Smooth muscle cell (in vitro differentiated cells): ENCODE results near the gene TMEM244. TPM values are rescaled to one million over a fixed set of nuclear protein-coding genes. Genes with fewer than 3 reads are reported as not detected.

ENCODE experiments used
- DNase-seq: peaks from one replicate; lab custom pipeline; 2025; ENCODE audit not compliant: unreplicated experiment; lab: John Stamatoyannopoulos, UW
- H2AFZ ChIP-seq: fragments of 200-600 bp; sonication (generic); 2 replicates; pipeline ENCODE4 v1.6.0; 2016; ENCODE audit warnings: antibody characterized with exemption, low read depth, mild to moderate bottlenecking
- H3F3A ChIP-seq: fragments of 200-600 bp; sonication (generic); 2 replicates; pipeline ENCODE4 v1.6.0; 2017; ENCODE audit warnings: antibody characterized with exemption, low read depth
- H3K27ac ChIP-seq: fragments of 200-600 bp; sonication (generic); 2 replicates; pipeline ENCODE4 v1.5.1; 2016; ENCODE audit warnings: low read depth, mild to moderate bottlenecking
- H3K27me3 ChIP-seq: fragments of 200-600 bp; sonication (generic); 2 replicates; pipeline ENCODE4 v1.6.1; 2016; ENCODE audit warnings: low read depth, mild to moderate bottlenecking
- H3K36me3 ChIP-seq: fragments of 200-600 bp; sonication (generic); 2 replicates; pipeline ENCODE4 v1.5.1; 2016; ENCODE audit warnings: low read depth
- H3K4me1 ChIP-seq: fragments of 200-600 bp; sonication (generic); 2 replicates; pipeline ENCODE4 v1.5.1; 2016; ENCODE audit warnings: low read depth
- H3K4me2 ChIP-seq: fragments of 200-600 bp; sonication (generic); 2 replicates; pipeline ENCODE4 v1.6.0; 2016; ENCODE audit warnings: mild to moderate bottlenecking
- H3K4me3 ChIP-seq: fragments of 200-600 bp; sonication (generic); 2 replicates; pipeline ENCODE4 v1.5.1; 2016; ENCODE audit warnings: mild to moderate bottlenecking
- H3K79me2 ChIP-seq: fragments of 200-600 bp; sonication (generic); 2 replicates; pipeline ENCODE4 v1.6.0; 2016; ENCODE audit warnings: low read depth, mild to moderate bottlenecking
- H3K9ac ChIP-seq: fragments of 200-600 bp; sonication (generic); 2 replicates; pipeline ENCODE4 v1.6.0; 2016; ENCODE audit warnings: low read depth
- H3K9me3 ChIP-seq: fragments of 200-600 bp; sonication (generic); replicated peaks from 2 replicates; pipeline ENCODE4 v1.5.1; 2016; ENCODE audit warnings: low read depth
- H4K20me1 ChIP-seq: fragments of 200-600 bp; sonication (generic); 2 replicates; pipeline ENCODE4 v1.6.0; 2016; ENCODE audit warnings: low read depth
- WGBS: methylation state at CpG from one replicate; pipeline ENCODE4 v1.1.7; 2016; ENCODE audit warnings: low lambda C conversion rate; 5-methylcytosine and 5-hydroxymethylcytosine counted together
- polyA plus RNA-seq: library from polyadenylated mRNA; unstranded; fragments of >200 nt; fragmentation: Nextera tagmentation; extraction: Ambion mirVana; gene quantifications from 2 replicates; pipeline ENCODE4 v1.2.1, GENCODE V29; 2016
- total RNA-seq: library from RNA; depleted of rRNA; stranded (reverse); fragments of >200 nt; gene quantifications from 2 replicates; pipeline ENCODE4 v1.2.3, GENCODE V29; 2014
- TF ChIP-seq, protein P1 (sequence below): fragments of 200-600 bp; sonication (generic); IDR thresholded peaks from 2 replicates; pipeline ENCODE4 v1.5.1; 2017; ENCODE audit warnings: borderline replicate concordance, mild to moderate bottlenecking, antibody characterized with exemption; ENCODE audit not compliant: insufficient read depth, poor library complexity, severe bottlenecking

The TMEM244 gene, protein sequence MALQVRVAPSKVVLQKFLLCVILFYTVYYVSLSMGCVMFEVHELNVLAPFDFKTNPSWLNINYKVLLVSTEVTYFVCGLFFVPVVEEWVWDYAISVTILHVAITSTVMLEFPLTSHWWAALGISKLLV
- total RNA-seq = not detected in 2 replicates
- not detected in 2 replicates for polyA plus RNA-seq

DNA sequence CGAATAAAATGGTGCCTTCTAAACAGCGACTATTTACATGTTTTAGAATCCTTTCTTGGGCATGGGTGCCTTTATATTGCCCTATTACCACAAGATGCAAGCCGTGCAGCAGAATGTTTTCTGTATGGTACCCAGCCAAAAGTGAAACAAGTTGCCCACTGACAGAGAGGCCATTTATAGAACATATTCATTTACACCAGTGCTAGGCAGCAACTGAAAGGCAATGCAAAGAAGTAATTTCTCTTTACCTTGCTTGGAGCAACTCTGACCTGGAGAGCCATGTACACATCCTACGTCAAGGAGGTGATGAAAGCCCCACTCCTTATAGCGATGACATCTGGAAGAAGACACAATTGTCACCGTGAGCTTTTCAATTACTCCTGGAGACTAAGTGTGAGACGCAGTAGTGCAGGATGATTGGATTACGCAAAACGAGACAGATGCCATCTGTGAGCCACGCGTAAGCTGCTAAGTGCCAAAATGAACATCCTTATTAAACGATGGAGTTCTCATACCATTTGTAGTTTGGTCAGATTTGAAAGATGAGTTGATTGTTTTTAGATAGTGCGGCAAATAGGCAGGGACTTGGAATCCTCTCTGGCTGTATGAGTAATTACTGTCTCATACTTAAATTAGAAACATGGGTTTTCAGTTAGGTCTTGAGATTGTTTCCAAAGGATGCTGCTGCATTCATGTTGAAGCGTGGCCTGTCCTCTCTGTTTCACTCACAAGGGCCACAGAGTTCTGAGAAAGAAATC is at the start of gene TMEM244:
TSS of gene TMEM244 (minus strand) at position 408 of the 758 bp plus-strand sequence. CDS start at position 281, 127 bp downstream.
- Histone ChIP-seq H4K20me1 (no peaks in the 10 kb centered on the region), H3F3A (peaks cover 3% of the 10 kb centered on the region), H3K27ac (peak within 1 kb of the TSS; percentile 62), H3K36me3 (no peaks in the 10 kb centered on the region), H3K4me2 (peak within 1 kb of the TSS; percentile 17), H3K4me1 (no peaks in the 10 kb centered on the region), H2AFZ (peak within 1 kb of the TSS; percentile 35), H3K9ac (no peak within 1 kb of the TSS), H3K79me2 (no peaks in the 10 kb centered on the region), H3K9me3 (no peaks in the 10 kb centered on the region), H3K27me3 (no peaks in the 10 kb centered on the region), H3K4me3 (no peak within 1 kb of the TSS)
- DNase-seq = no peak
- 82% methylated on average over 14 of the region's 14 CpGs for WGBS
- TF ChIP-seq, protein P1, sequence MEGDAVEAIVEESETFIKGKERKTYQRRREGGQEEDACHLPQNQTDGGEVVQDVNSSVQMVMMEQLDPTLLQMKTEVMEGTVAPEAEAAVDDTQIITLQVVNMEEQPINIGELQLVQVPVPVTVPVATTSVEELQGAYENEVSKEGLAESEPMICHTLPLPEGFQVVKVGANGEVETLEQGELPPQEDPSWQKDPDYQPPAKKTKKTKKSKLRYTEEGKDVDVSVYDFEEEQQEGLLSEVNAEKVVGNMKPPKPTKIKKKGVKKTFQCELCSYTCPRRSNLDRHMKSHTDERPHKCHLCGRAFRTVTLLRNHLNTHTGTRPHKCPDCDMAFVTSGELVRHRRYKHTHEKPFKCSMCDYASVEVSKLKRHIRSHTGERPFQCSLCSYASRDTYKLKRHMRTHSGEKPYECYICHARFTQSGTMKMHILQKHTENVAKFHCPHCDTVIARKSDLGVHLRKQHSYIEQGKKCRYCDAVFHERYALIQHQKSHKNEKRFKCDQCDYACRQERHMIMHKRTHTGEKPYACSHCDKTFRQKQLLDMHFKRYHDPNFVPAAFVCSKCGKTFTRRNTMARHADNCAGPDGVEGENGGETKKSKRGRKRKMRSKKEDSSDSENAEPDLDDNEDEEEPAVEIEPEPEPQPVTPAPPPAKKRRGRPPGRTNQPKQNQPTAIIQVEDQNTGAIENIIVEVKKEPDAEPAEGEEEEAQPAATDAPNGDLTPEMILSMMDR = no peak

DNA sequence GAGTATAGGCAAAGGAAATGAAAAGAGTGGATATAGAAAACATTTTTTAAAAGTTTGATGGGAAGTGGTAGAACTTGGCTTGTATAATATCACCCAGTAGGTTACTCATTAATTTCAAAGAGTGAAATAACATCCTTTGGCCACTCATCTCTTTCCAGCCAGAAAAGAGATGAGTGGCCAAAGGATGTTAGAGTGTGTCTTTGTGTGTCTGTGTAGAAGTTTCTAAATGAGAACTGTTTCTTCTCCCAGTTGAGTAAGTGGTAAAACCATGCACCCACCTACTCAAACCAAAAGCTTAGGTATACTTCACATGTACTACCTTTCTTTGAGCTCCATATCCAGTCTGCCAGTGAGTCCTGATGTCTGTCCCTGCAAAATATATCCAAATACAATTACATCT is 47.7 kb upstream of the TMEM244 start:
- H3K4me3 ChIP-seq = no peak overlapping the region
- no peak for DNase-seq
- H3K9me3 ChIP-seq = no peaks in the 10 kb centered on the region
- H3K79me2 ChIP-seq = no peaks in the 10 kb centered on the region
- no peaks in the 10 kb centered on the region for H3K27me3 ChIP-seq
- H3K27ac ChIP-seq = no peak overlapping the region
- H3K4me2 ChIP-seq = no peak overlapping the region
- TF ChIP-seq, protein P1 = no peak
- H3K4me1 ChIP-seq = no peaks in the 10 kb centered on the region
- H3K9ac ChIP-seq = no peak overlapping the region
- no peak overlapping the region for H2AFZ ChIP-seq
- no peaks in the 10 kb centered on the region for H3F3A ChIP-seq
- H3K36me3 ChIP-seq = no peaks in the 10 kb centered on the region
- no peaks in the 10 kb centered on the region for H4K20me1 ChIP-seq

DNA sequence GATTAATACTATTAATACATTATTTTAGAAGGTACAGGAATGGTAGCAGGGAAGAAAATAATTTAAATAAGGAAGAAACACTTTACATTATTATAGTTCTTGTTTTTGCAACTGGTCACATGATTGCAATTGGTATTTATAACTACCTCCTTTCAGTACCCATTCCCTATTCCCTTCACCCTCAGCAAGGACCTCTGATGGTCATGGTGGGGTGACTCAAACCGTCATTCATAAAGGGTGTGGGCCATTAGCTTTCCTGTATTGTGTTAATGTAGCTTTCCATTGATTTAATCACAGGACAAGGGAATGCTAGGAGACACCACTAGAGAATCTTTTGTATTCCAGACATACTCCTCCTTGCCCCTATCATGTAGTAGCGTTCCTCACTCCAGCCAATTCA is 47.2 kb upstream of the TMEM244 start:
- WGBS = 78% methylated on average over 2 of the region's 2 CpGs
- DNase-seq = no peak
- TF ChIP-seq, protein P1 = no peak
- Histone ChIP-seq H3F3A (no peaks in the 10 kb centered on the region), H3K4me2 (no peak overlapping the region), H3K4me1 (no peaks in the 10 kb centered on the region), H3K27ac (no peak overlapping the region), H2AFZ (no peak overlapping the region), H3K79me2 (no peaks in the 10 kb centered on the region), H3K36me3 (no peaks in the 10 kb centered on the region), H3K9me3 (no peaks in the 10 kb centered on the region), H4K20me1 (no peaks in the 10 kb centered on the region), H3K27me3 (no peaks in the 10 kb centered on the region), H3K9ac (no peak overlapping the region), H3K4me3 (no peak overlapping the region)
